Keratinocyte (primary cell): Measurements from ENCODE around the gene MAP1S.

ENCODE experiments used
- CTCF ChIP-seq, 3 experiments: IDR thresholded peaks in 1 of 3; conservative IDR thresholded peaks in 1 of 3; optimal IDR thresholded peaks in 1 of 3; 2 replicates in 2 of 3; 3 replicates in 1 of 3; pipeline versions ENCODE3 to v1.5.1; 2011; ENCODE audit warnings: low read length in 3 of 3, mild to moderate bottlenecking in 3 of 3, moderate library complexity in 2 of 3, control low read depth in 1 of 3, inconsistent platforms in 1 of 3; ENCODE audit not compliant: insufficient read depth in 2 of 3; ENCODE audit errors: extremely low read depth in 1 of 3
- EZH2 ChIP-seq: IDR thresholded peaks from one replicate; pipeline ENCODE4 v1.6.1; 2012; ENCODE audit warnings: inconsistent platforms, mild to moderate bottlenecking, low read length, moderate library complexity

- no peak for TF ChIP-seq CTCF (optimal IDR thresholded peaks at IDR 0.05 in 1 of 3, IDR thresholded peaks at IDR 0.05 in 1 of 3, conservative IDR thresholded peaks at IDR 0.05 in 1 of 3; ENCODE audit: extremely low read depth in 1 of 3, insufficient read depth in 2 of 3, low read length in 3 of 3)
- no peak for TF ChIP-seq EZH2
Observed at GRCh38 chr19:17765069-17765618, 45.9 kb downstream of the MAP1S start.
